Activated naive CD4-positive, alpha-beta T cell treated with Interleukin-2 at 50 U/mL for 16 hours (primary cell): Measurements from ENCODE around the gene CAMK1G.

Experiments
- DNase-seq: peaks from one replicate; pipeline ENCODE4 v3.0.0-alpha.2; 2020

CAMK1G gene

GRCh38 chr1:209583408-209583807, at the start of gene CAMK1G:
Gene CAMK1G, plus strand, starts transcription at chr1:209583714. Its CDS starts 11,270 bp downstream, at chr1:209594984.
- no peak for DNase-seq

- DNase-seq: no peak
Measured at GRCh38 chr1:209534496-209535250, 48.8 kb upstream of the CAMK1G start.

GRCh38 chr1:209536843-209537242, 46.7 kb upstream of the CAMK1G start:
- no peak for DNase-seq

- no peak for DNase-seq
Measured at GRCh38 chr1:209537336-209538114, 46.0 kb upstream of the CAMK1G start.

GRCh38 chr1:209539576-209539975, 43.9 kb upstream of the CAMK1G start:
- DNase-seq: no peak

- DNase-seq: no peak
Measured at GRCh38 chr1:209542585-209542984, 40.9 kb upstream of the CAMK1G start.

GRCh38 chr1:209544098-209544497, 39.4 kb upstream of the CAMK1G start:
- no peak for DNase-seq

- no peak for DNase-seq
Measured at GRCh38 chr1:209545423-209545822, 38.1 kb upstream of the CAMK1G start.

GRCh38 chr1:209546390-209547085, 37.0 kb upstream of the CAMK1G start:
- DNase-seq: no peak

GRCh38 chr1:209547626-209548025, 35.9 kb upstream of the CAMK1G start:
- no peak for DNase-seq

- no peak for DNase-seq
Measured at GRCh38 chr1:209549443-209550205, 33.9 kb upstream of the CAMK1G start.

GRCh38 chr1:209550519-209550918, 33.0 kb upstream of the CAMK1G start:
- DNase-seq: no peak

- no peak for DNase-seq
Measured at GRCh38 chr1:209552406-209553264, 30.9 kb upstream of the CAMK1G start.

GRCh38 chr1:209554761-209555611, 28.5 kb upstream of the CAMK1G start:
- DNase-seq: no peak

GRCh38 chr1:209556162-209556690, 27.3 kb upstream of the CAMK1G start:
- no peak for DNase-seq

GRCh38 chr1:209557221-209557620, 26.3 kb upstream of the CAMK1G start:
- DNase-seq: no peak

GRCh38 chr1:209560529-209560928, 23.0 kb upstream of the CAMK1G start:
- DNase-seq: no peak

- DNase-seq: no peak
Measured at GRCh38 chr1:209560952-209561351, 22.6 kb upstream of the CAMK1G start.

GRCh38 chr1:209561532-209561931, 22.0 kb upstream of the CAMK1G start:
- DNase-seq: no peak

- no peak for DNase-seq
Measured at GRCh38 chr1:209564849-209565248, 18.7 kb upstream of the CAMK1G start.
